H1 (cell line): Measurements from ENCODE around the gene CLCF1. TPM values are rescaled to one million over a fixed set of nuclear protein-coding genes. Genes with fewer than 3 reads are reported as not detected.

Source experiments
- ASH2L ChIP-seq: fragments of 200-600, 300-600 bp; sonication (generic); IDR thresholded peaks from one replicate; pipeline ENCODE4 v1.7.1; 2017; ENCODE audit warnings: low read length
- BCL11A ChIP-seq, 2 experiments: IDR thresholded peaks; one replicate each; pipeline ENCODE4 v1.6.1; 2011; ENCODE audit warnings: low read depth in 2 of 2, low read length in 2 of 2, mild to moderate bottlenecking in 2 of 2
- CBX5 ChIP-seq: fragments of 300-800, 300-1000 bp; sonication (generic); IDR thresholded peaks from 2 replicates; pipeline ENCODE4 v1.7.1; 2016; ENCODE audit warnings: antibody characterized with exemption, low read length, low read depth
- CEBPB ChIP-seq: IDR thresholded peaks from 2 replicates; pipeline ENCODE4 v1.6.1; 2012; ENCODE audit warnings: low read depth, low read length
- CHD1 ChIP-seq: IDR thresholded peaks from 2 replicates; pipeline ENCODE4 v1.6.1; 2012; ENCODE audit warnings: low read depth, low read length, improper control_type of control experiment
- CREB1 ChIP-seq: IDR thresholded peaks from 2 replicates; pipeline ENCODE4 v1.6.1; 2012; ENCODE audit warnings: inconsistent platforms
- FOSL1 ChIP-seq: IDR thresholded peaks from 2 replicates; pipeline ENCODE4 v1.6.1; 2011; ENCODE audit warnings: mild to moderate bottlenecking, low read depth, low read length, moderate library complexity; ENCODE audit not compliant: insufficient read depth
- GABPA ChIP-seq: IDR thresholded peaks from 2 replicates; pipeline ENCODE4 v1.6.1; 2011; ENCODE audit warnings: mild to moderate bottlenecking, low read length, moderate library complexity, borderline replicate concordance; ENCODE audit not compliant: insufficient read depth
- GTF2F1 ChIP-seq: IDR thresholded peaks from 2 replicates; pipeline ENCODE4 v1.6.1; 2012; ENCODE audit warnings: low read depth, low read length, improper control_type of control experiment, borderline replicate concordance
- KDM1A ChIP-seq: fragments of 200-600, 300-600 bp; sonication (generic); IDR thresholded peaks from 2 replicates; pipeline ENCODE4 v1.7.1; 2016; ENCODE audit warnings: mild to moderate bottlenecking, low read length, borderline replicate concordance
- MAX ChIP-seq: IDR thresholded peaks from 2 replicates; pipeline ENCODE4 v1.6.1; 2012; ENCODE audit warnings: inconsistent platforms
- NRF1 ChIP-seq: IDR thresholded peaks from 2 replicates; pipeline ENCODE4 v1.6.1; 2011; ENCODE audit warnings: mild to moderate bottlenecking, low read depth, low read length, improper control_type of control experiment
- PHF8 ChIP-seq: fragments of 200-600 bp; sonication (generic); conservative IDR thresholded peaks from 2 replicates; pipeline ENCODE4 v1.7.1; 2012; ENCODE audit warnings: low read depth, mild to moderate bottlenecking, inconsistent platforms, low read length, moderate library complexity
- RAD21 ChIP-seq, 2 experiments: IDR thresholded peaks in 1 of 2; conservative IDR thresholded peaks in 1 of 2; 2 replicates each; pipeline ENCODE4 v1.6.1; 2011; ENCODE audit warnings: low read depth in 2 of 2, low read length in 2 of 2, improper control_type of control experiment in 1 of 2, inconsistent platforms in 1 of 2, mild to moderate bottlenecking in 1 of 2, moderate library complexity in 1 of 2
- SAP30 ChIP-seq: fragments of 300-600 bp; sonication (generic); IDR thresholded peaks from 2 replicates; pipeline ENCODE4 v1.7.1; 2012; ENCODE audit warnings: low read length, moderate library complexity, mild to moderate bottlenecking, inconsistent platforms; ENCODE audit not compliant: insufficient read depth, insufficient replicate concordance
- SIN3A ChIP-seq, 2 experiments: IDR thresholded peaks in 1 of 2; conservative IDR thresholded peaks in 1 of 2; 2 replicates each; pipeline ENCODE4 v1.6.1; 2011 to 2012; ENCODE audit warnings: low read length in 2 of 2, improper control_type of control experiment in 1 of 2, low read depth in 1 of 2, mild to moderate bottlenecking in 1 of 2
- SP4 ChIP-seq: IDR thresholded peaks from 2 replicates; pipeline ENCODE4 v1.6.1; 2012; ENCODE audit warnings: low read length, inconsistent platforms
- TAF1 ChIP-seq: IDR thresholded peaks from 2 replicates; pipeline ENCODE4 v1.6.1; 2011; ENCODE audit warnings: mild to moderate bottlenecking, low read depth, low read length
- TBP ChIP-seq: IDR thresholded peaks from 2 replicates; pipeline ENCODE4 v1.6.1; 2011; ENCODE audit warnings: low read depth, low read length, improper control_type of control experiment
- TCF12 ChIP-seq: IDR thresholded peaks from 2 replicates; pipeline ENCODE4 v1.6.1; 2011; ENCODE audit warnings: low read depth, mild to moderate bottlenecking, low read length
- polyA plus RNA-seq, 7 experiments: library from polyadenylated mRNA; depleted of rRNA in 3 of 7; stranded (reverse) in 5 of 7; unstranded in 2 of 7; fragments of >200 nt in 5 of 7; fragments of 200-250 nt in 2 of 7; gene quantifications; 1 replicate in 5 of 7; 2 replicates in 1 of 7; 4 replicates in 1 of 7; pipeline versions ENCODE4 v1.2.1 to v1.2.3, GENCODE V29; 2011 to 2013; ENCODE audit warnings: missing spikeins in 2 of 7, mixed read lengths in 2 of 7
- total RNA-seq: library from RNA; stranded (reverse); fragmentation: NEBNext Ultra II Directional; extraction: Animal tissue kit (Norgen Biotek cat#: 25700); gene quantifications from 2 replicates; pipeline ENCODE4 v1.2.1, GENCODE V29; 2021
- TF ChIP-seq, protein P1 (sequence below): IDR thresholded peaks from 2 replicates; pipeline ENCODE4 v1.6.1; 2012; ENCODE audit warnings: inconsistent platforms

The CLCF1 gene
- total and polyA plus RNA-seq, 2 of the 8 experiments (the other 6 are each of a cell fraction or from before 2014, with no cell fraction given): 0.32 to 1.2 TPM

DNA sequence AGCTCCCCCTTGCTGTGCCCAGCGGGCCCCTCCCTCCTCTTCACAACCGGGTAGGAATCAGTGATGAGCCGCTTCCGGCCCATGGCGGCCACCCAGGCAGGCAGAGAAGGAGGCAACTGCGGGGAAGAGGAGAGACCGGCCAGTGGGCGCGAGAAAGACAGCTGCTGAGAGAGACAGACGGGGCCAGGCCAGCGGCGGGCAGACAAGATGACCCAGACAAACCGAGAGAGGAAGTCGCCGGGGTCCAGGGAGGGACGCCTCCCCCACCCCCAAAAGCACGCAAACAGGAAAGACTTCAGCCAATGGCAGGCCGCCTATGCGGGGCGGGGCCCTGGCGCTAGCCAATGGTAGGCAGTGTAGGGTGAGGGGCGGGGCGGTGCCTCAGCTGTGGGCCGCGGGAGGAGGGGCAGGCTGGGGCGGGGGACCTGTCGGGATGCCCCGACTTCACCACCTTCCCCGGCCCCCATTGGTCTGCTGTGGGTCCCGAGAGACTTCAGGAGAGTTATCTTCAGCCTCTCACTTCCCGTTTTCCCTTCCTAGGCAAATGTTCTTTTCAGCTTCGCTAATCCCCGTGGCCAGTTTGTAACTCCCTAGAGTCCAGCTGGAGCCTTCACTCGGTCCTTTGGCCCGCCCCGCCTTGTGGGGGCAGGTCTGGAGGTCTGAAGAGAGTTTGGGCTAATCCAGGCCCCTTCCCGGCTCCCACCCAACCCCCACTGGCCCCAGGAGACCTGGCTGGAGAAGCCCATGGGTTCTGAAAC, 19.9 kb downstream of the CLCF1 start, which contains the start of gene POLD4 (continued):
- peak; percentile 54 for TF ChIP-seq ASH2L
- 0 out of 2 replicates have a peak, but pooled peaks have one; percentile 43 for TF ChIP-seq CREB1
- TF ChIP-seq, protein P1, sequence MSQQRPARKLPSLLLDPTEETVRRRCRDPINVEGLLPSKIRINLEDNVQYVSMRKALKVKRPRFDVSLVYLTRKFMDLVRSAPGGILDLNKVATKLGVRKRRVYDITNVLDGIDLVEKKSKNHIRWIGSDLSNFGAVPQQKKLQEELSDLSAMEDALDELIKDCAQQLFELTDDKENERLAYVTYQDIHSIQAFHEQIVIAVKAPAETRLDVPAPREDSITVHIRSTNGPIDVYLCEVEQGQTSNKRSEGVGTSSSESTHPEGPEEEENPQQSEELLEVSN: no peak
- TF ChIP-seq GABPA: no peak
- TF ChIP-seq FOSL1: no peak
- TF ChIP-seq SIN3A (conservative IDR thresholded peaks at IDR 0.05 in 1 of 2, IDR thresholded peaks at IDR 0.05 in 1 of 2; ENCODE audit: low read depth in 1 of 2, low read length in 2 of 2): peak in 1 of 2 experiments; percentile 20; a peak in 2 of 4 replicates
- no peak for TF ChIP-seq GTF2F1
- TF ChIP-seq CEBPB: no peak
- TF ChIP-seq SP4: 0 out of 2 replicates have a peak, but pooled peaks have one; percentile 13
- TF ChIP-seq TBP: peak; percentile 41; the same call in 1 of the 2 replicates
- TF ChIP-seq TAF1: peak; percentile 66; the same call in 1 of the 2 replicates
- TF ChIP-seq NRF1: no peak
- TF ChIP-seq PHF8: no peak; the same call in 1 of the 2 replicates
- no peak for TF ChIP-seq RAD21 (IDR thresholded peaks at IDR 0.05 in 1 of 2, conservative IDR thresholded peaks at IDR 0.05 in 1 of 2; ENCODE audit: low read depth in 2 of 2, low read length in 2 of 2)
- no peak for TF ChIP-seq CBX5
- no peak for TF ChIP-seq TCF12
- TF ChIP-seq BCL11A (IDR thresholded peaks at IDR 0.05; ENCODE audit: low read depth in 2 of 2, low read length in 2 of 2): no peak
- TF ChIP-seq MAX: no peak
- no peak for TF ChIP-seq CHD1
- TF ChIP-seq SAP30: no peak
- TF ChIP-seq KDM1A: no peak
